ENCODE measurements around the gene DSTYK. TPM values are rescaled to one million over a fixed set of nuclear protein-coding genes. Genes with fewer than 3 reads are reported as not detected.

The DSTYK gene
- polyA plus RNA-seq, 1 of the 3 experiments (the other 2 are of a cell fraction), result 4.4 TPM

DNA sequence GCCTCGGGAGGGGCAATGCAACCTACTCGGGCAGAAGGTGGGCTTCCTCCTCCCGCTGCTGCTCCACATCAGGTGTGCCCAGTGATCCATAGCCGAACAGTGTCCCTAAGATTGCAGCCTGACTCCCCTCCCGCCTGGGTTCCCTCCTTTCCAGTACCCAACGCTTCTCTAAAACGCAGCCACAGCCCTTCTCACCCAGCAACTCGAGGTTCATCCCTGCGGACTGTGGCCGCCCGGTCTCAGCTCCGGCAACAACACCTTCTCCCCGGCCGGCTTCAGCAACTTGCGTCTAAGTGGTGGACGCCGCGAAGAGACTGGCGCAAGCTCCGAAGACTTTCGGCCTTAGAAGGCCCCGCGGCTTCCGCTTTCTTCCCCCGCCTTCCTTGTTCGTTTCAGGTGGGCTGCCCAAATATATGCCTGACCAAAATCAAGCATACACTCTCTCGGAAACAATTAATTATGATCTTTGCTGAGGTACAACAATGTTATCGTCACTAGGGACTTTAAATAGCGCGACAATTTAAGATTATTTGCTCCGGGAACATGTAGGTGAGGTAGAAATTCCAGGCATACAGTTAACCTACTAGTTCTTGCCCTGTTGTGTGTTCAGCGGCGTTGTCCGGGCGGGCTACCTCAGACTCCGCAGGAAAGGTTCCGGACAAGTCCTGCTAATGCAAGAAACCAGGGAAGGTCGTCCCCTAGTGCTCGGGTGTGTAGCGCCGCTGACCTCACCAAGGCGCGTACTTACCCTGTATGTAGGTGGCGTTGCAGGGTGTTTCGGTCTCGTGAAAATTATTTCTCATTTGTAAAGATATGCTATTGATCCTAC lies 89.6 kb downstream of the DSTYK start, which contains the start of gene RBBP5 (continued):
- TF ChIP-seq ZBTB33 (IDR thresholded peaks at IDR 0.05; ENCODE audit: borderline replicate concordance, low read depth) (peak; percentile 66; the same call in 1 of the 2 replicates), GABPA (IDR thresholded peaks at IDR 0.05; ENCODE audit: low read depth) (peak; percentile 84), TEAD4 (IDR thresholded peaks at IDR 0.05; ENCODE audit: borderline replicate concordance, insufficient read depth) (peak; percentile 45; the same call in 1 of the 2 replicates), TAF1 (IDR thresholded peaks at IDR 0.05; ENCODE audit: borderline replicate concordance, low read depth, low read length) (peak; percentile 77; the same call in 1 of the 2 replicates), POLR2AphosphoS5 (IDR thresholded peaks at IDR 0.05; ENCODE audit: low read depth, low read length) (peak; percentile 96)

- H3F3A ChIP-seq (replicated peaks; ENCODE audit: insufficient read depth), result peaks cover 5% of the 10 kb centered on the region
- H3K27ac ChIP-seq (ENCODE audit: low read depth in 2 of 2, low read length in 1 of 2), result no peak overlapping the region
- no peak overlapping the region for H2AFZ ChIP-seq (ENCODE audit: low read depth)
- peaks cover 67% of the 10 kb centered on the region for H3K79me2 ChIP-seq (ENCODE audit: insufficient read depth)
- no peak overlapping the region for H3K4me3 ChIP-seq (ENCODE audit: low read depth in 2 of 2, low read length in 1 of 2)
- ChIA-PET POLR2A (no interaction called here), CTCF (interaction anchor here (1.2 kb wide), 2 partner anchors 129 to 137 kb away, joined by 3 to 5 read pairs; no protein-coding TSS in a partner anchor)
- no peaks in the 10 kb centered on the region for H3K9me3 ChIP-seq
- no peaks in the 10 kb centered on the region for H3K27me3 ChIP-seq (ENCODE audit: insufficient read depth)
- peaks cover 5 to 26% of the 10 kb centered on the region in 2 experiments for H3K36me3 ChIP-seq (replicated peaks in 1 of 2; ENCODE audit: control insufficient read depth in 1 of 2, insufficient read depth in 2 of 2, low read length in 1 of 2)
- peaks cover 11 to 17% of the 10 kb centered on the region in 2 experiments; a peak in 3 of 4 replicates for H3K4me1 ChIP-seq (ENCODE audit: control insufficient read depth in 1 of 2, insufficient read depth in 2 of 2, low read depth in 1 of 2, low read length in 1 of 2)
- TF ChIP-seq USF1 (IDR thresholded peaks at IDR 0.05; ENCODE audit: borderline replicate concordance, low read depth) (no peak), JUND (IDR thresholded peaks at IDR 0.05) (no peak), FOSL2 (IDR thresholded peaks at IDR 0.05; ENCODE audit: borderline replicate concordance, low read depth) (no peak), NFIC (IDR thresholded peaks at IDR 0.05; ENCODE audit: borderline replicate concordance) (no peak), TAF1 (IDR thresholded peaks at IDR 0.05; ENCODE audit: borderline replicate concordance, low read depth, low read length) (no peak), EZH2phosphoT487 (IDR thresholded peaks at IDR 0.05; ENCODE audit: borderline replicate concordance, low read depth) (no peak), ELF1 (IDR thresholded peaks at IDR 0.05) (no peak), TEAD4 (IDR thresholded peaks at IDR 0.05; ENCODE audit: borderline replicate concordance, insufficient read depth) (no peak), RFX5 (IDR thresholded peaks at IDR 0.05; ENCODE audit: low read length) (no peak), NRF1 (IDR thresholded peaks at IDR 0.05; ENCODE audit: low read depth, low read length) (no peak), YY1 (IDR thresholded peaks at IDR 0.05; ENCODE audit: low read depth) (no peak), SIN3A (IDR thresholded peaks at IDR 0.05; ENCODE audit: borderline replicate concordance, low read depth, low read length) (no peak)
- TF ChIP-seq, protein P1, sequence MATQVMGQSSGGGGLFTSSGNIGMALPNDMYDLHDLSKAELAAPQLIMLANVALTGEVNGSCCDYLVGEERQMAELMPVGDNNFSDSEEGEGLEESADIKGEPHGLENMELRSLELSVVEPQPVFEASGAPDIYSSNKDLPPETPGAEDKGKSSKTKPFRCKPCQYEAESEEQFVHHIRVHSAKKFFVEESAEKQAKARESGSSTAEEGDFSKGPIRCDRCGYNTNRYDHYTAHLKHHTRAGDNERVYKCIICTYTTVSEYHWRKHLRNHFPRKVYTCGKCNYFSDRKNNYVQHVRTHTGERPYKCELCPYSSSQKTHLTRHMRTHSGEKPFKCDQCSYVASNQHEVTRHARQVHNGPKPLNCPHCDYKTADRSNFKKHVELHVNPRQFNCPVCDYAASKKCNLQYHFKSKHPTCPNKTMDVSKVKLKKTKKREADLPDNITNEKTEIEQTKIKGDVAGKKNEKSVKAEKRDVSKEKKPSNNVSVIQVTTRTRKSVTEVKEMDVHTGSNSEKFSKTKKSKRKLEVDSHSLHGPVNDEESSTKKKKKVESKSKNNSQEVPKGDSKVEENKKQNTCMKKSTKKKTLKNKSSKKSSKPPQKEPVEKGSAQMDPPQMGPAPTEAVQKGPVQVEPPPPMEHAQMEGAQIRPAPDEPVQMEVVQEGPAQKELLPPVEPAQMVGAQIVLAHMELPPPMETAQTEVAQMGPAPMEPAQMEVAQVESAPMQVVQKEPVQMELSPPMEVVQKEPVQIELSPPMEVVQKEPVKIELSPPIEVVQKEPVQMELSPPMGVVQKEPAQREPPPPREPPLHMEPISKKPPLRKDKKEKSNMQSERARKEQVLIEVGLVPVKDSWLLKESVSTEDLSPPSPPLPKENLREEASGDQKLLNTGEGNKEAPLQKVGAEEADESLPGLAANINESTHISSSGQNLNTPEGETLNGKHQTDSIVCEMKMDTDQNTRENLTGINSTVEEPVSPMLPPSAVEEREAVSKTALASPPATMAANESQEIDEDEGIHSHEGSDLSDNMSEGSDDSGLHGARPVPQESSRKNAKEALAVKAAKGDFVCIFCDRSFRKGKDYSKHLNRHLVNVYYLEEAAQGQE (IDR thresholded peaks at IDR 0.05; ENCODE audit: low read depth, low read length), result no peak
- TF ChIP-seq, protein P2, sequence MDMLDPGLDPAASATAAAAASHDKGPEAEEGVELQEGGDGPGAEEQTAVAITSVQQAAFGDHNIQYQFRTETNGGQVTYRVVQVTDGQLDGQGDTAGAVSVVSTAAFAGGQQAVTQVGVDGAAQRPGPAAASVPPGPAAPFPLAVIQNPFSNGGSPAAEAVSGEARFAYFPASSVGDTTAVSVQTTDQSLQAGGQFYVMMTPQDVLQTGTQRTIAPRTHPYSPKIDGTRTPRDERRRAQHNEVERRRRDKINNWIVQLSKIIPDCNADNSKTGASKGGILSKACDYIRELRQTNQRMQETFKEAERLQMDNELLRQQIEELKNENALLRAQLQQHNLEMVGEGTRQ (IDR thresholded peaks at IDR 0.05; ENCODE audit: borderline replicate concordance, low read depth, low read length), result no peak
- TF ChIP-seq, protein P3, sequence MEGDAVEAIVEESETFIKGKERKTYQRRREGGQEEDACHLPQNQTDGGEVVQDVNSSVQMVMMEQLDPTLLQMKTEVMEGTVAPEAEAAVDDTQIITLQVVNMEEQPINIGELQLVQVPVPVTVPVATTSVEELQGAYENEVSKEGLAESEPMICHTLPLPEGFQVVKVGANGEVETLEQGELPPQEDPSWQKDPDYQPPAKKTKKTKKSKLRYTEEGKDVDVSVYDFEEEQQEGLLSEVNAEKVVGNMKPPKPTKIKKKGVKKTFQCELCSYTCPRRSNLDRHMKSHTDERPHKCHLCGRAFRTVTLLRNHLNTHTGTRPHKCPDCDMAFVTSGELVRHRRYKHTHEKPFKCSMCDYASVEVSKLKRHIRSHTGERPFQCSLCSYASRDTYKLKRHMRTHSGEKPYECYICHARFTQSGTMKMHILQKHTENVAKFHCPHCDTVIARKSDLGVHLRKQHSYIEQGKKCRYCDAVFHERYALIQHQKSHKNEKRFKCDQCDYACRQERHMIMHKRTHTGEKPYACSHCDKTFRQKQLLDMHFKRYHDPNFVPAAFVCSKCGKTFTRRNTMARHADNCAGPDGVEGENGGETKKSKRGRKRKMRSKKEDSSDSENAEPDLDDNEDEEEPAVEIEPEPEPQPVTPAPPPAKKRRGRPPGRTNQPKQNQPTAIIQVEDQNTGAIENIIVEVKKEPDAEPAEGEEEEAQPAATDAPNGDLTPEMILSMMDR (IDR thresholded peaks at IDR 0.05), result no peak
- no peak overlapping the region for H3K4me2 ChIP-seq
- no peak for DNase-seq
- WGBS (ENCODE audit: low lambda C conversion rate), result 83% methylated on average over 2 of the region's 2 CpGs
- H3K9ac ChIP-seq, result no peak overlapping the region
- no peaks in the 10 kb centered on the region for H4K20me1 ChIP-seq (ENCODE audit: insufficient read depth)
- H3K9me2 ChIP-seq, result no peaks in the 10 kb centered on the region
Observed at GRCh38 chr1:205118752-205119151, 92.8 kb downstream of the DSTYK start.

Data from SK-N-SH (cell line).